ENCODE measurements around the gene GPR162.

DNA sequence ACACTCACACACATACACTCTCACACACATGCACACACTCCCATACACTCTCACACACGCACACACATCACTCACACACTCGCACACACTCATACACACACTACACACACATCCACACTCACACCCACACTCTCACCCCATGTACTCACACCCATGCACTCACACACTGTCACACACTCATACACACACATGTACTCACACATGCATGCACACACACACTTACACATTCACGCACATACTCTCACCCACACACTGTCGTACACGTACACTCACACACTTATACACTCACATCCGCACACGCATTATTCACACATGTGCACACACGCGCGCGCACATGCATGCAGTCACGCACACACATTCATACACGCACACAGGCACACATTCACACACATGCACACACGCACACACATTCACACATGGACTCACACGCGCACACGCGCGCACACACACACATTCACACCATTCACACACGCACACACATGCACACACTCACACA lies 3.9 kb upstream of the GPR162 start:
- TF ChIP-seq RAD21 (IDR thresholded peaks at IDR 0.05; ENCODE audit: low read depth) (no peak), EGR1 (IDR thresholded peaks at IDR 0.05) (no peak)
- TF ChIP-seq, protein P1, sequence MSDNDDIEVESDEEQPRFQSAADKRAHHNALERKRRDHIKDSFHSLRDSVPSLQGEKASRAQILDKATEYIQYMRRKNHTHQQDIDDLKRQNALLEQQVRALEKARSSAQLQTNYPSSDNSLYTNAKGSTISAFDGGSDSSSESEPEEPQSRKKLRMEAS (IDR thresholded peaks at IDR 0.05): no peak
